ENCODE results near the gene SLC4A1. TPM values are rescaled to one million over a fixed set of nuclear protein-coding genes. Genes with fewer than 3 reads are reported as not detected.

The SLC4A1 gene
- total RNA-seq, 1 donor from 2014 or later: not detected

GRCh38 chr17:44284024-44284400 lies 16.1 kb upstream of the SLC4A1 start:
- Mint-ChIP-seq H3K4me1 (ENCODE audit: unreplicated experiment) (peaks cover 11% of the 10 kb centered on the region), H3K9me3 (ENCODE audit: unreplicated experiment) (no peaks in the 10 kb centered on the region), H3K36me3 (ENCODE audit: low read depth, unreplicated experiment) (no peaks in the 10 kb centered on the region), H3K4me3 (ENCODE audit: unreplicated experiment) (no peak overlapping the region), H3K27me3 (ENCODE audit: unreplicated experiment) (peaks cover 3% of the 10 kb centered on the region), H3K27ac (ENCODE audit: unreplicated experiment) (no peak overlapping the region)
- TF ChIP-seq CTCF (IDR thresholded peaks at IDR 0.05; ENCODE audit: unreplicated experiment): no peak
- no peak for DNase-seq (ENCODE audit: low spot score)

GRCh38 chr17:44283344-44284023 lies 15.5 kb upstream of the SLC4A1 start:
- DNase-seq (ENCODE audit: low spot score): no peak
- Mint-ChIP-seq H3K4me1 (ENCODE audit: unreplicated experiment) (peaks cover 11% of the 10 kb centered on the region), H3K4me3 (ENCODE audit: unreplicated experiment) (no peak overlapping the region)

DNA sequence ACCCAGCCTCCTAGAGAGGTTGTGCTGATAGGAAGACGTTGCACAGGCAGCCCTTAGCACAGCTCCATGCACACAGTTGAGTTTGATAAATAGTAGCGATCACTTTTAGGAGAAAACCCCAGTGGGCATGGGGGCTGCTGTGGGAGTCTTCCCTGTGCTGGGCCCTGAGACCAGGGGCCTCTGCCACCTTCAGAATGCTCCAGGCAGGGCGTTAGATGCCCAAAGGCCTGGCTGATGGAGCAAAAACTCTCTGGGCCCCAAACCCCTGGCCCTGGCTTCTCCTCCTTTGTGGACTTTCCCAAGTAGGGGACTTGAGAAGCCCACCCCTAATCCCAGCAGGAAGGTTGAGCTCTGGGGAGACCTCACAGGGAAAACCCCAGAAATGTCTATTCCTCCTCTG lies 14.3 kb upstream of the SLC4A1 start:
- no peak for DNase-seq (ENCODE audit: low spot score)

More at GRCh38 chr17:44283344-44284023, 15.5 kb upstream of the SLC4A1 start:
- no peaks in the 10 kb centered on the region for H3K9me3 Mint-ChIP-seq (ENCODE audit: unreplicated experiment)
- no peak for TF ChIP-seq CTCF (IDR thresholded peaks at IDR 0.05; ENCODE audit: unreplicated experiment)
- H3K36me3 Mint-ChIP-seq (ENCODE audit: low read depth, unreplicated experiment): no peaks in the 10 kb centered on the region
- H3K27me3 Mint-ChIP-seq (ENCODE audit: unreplicated experiment): peaks cover 3% of the 10 kb centered on the region
- H3K27ac Mint-ChIP-seq (ENCODE audit: unreplicated experiment): no peak overlapping the region

GRCh38 chr17:44281570-44281969 lies 13.6 kb upstream of the SLC4A1 start:
- no peak for TF ChIP-seq CTCF (IDR thresholded peaks at IDR 0.05; ENCODE audit: unreplicated experiment)
- no peak for DNase-seq (ENCODE audit: low spot score)
- Mint-ChIP-seq H3K36me3 (ENCODE audit: low read depth, unreplicated experiment) (no peaks in the 10 kb centered on the region), H3K4me3 (ENCODE audit: unreplicated experiment) (no peak overlapping the region), H3K27me3 (ENCODE audit: unreplicated experiment) (peaks cover 3% of the 10 kb centered on the region), H3K27ac (ENCODE audit: unreplicated experiment) (no peak overlapping the region), H3K4me1 (ENCODE audit: unreplicated experiment) (peaks cover 11% of the 10 kb centered on the region), H3K9me3 (ENCODE audit: unreplicated experiment) (no peaks in the 10 kb centered on the region)

More for the DNA sequence above, 14.3 kb upstream of the SLC4A1 start:
- no peak for TF ChIP-seq CTCF (IDR thresholded peaks at IDR 0.05; ENCODE audit: unreplicated experiment)
- H3K27ac Mint-ChIP-seq (ENCODE audit: unreplicated experiment): no peak overlapping the region
- no peak overlapping the region for H3K4me3 Mint-ChIP-seq (ENCODE audit: unreplicated experiment)
- peaks cover 11% of the 10 kb centered on the region for H3K4me1 Mint-ChIP-seq (ENCODE audit: unreplicated experiment)
- no peaks in the 10 kb centered on the region for H3K36me3 Mint-ChIP-seq (ENCODE audit: low read depth, unreplicated experiment)
- no peaks in the 10 kb centered on the region for H3K9me3 Mint-ChIP-seq (ENCODE audit: unreplicated experiment)
- peaks cover 3% of the 10 kb centered on the region for H3K27me3 Mint-ChIP-seq (ENCODE audit: unreplicated experiment)

GRCh38 chr17:44280392-44280937 lies 12.5 kb upstream of the SLC4A1 start:
- Mint-ChIP-seq H3K36me3 (ENCODE audit: low read depth, unreplicated experiment) (no peaks in the 10 kb centered on the region), H3K4me3 (ENCODE audit: unreplicated experiment) (no peak overlapping the region), H3K27me3 (ENCODE audit: unreplicated experiment) (peaks cover 3% of the 10 kb centered on the region), H3K4me1 (ENCODE audit: unreplicated experiment) (peaks cover 11% of the 10 kb centered on the region), H3K27ac (ENCODE audit: unreplicated experiment) (no peak overlapping the region), H3K9me3 (ENCODE audit: unreplicated experiment) (no peaks in the 10 kb centered on the region)
- no peak for DNase-seq (ENCODE audit: low spot score)
- TF ChIP-seq CTCF (IDR thresholded peaks at IDR 0.05; ENCODE audit: unreplicated experiment): no peak

Data from endothelial cell (in vitro differentiated cells).